Measurements from ENCODE around the gene SNX32. TPM values are rescaled to one million over a fixed set of nuclear protein-coding genes. Genes with fewer than 3 reads are reported as not detected.

SNX32 gene
- total and polyA plus RNA-seq, 2 of the 13 experiments (the other 11 are each of a cell fraction or from before 2014, with no cell fraction given): 0.09 to 0.34 TPM

DNA sequence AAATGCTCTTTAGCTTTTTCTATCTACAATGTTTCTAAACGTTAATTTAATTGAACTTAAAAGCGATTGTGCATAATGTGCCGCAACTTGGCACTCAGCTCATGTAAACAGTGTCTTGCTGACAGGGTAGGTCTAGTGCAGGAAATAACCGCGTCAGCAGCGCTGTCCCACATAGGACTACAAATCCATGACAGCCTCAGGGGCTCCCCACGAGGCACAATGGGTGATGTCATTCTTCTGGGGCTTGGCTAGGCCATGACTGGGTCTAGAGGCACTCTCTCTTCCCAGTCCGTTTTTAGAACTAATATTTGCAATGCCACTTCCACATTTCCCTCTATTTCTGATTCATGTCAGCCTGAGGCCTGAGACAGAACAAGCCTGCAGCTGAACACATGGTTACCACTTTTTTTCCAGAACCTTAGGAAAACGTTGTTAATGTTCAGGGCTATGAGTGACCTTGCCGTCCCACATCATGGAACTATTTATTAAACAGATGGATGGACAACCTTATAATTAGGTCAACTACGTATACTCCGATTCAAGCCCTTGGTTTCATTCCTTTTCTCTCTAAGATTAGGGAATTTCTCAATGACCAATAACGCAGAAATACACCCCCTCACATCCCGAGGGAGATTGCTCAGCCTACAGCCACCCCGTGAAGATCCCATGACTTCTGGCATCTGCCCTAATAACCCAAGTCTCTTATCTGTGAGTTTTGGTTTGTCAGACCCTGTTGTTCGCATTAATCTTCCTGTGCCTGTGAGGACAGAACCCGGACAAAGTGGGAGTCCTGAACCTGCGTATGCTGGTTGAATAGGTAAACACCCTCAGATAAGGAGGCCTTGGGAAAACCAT, 19.4 kb upstream of the SNX32 start:
- H3K4me2 ChIP-seq (ENCODE audit: low read depth, low read length): no peak overlapping the region
- no peak overlapping the region for H3K9ac ChIP-seq (ENCODE audit: insufficient read depth, low read depth, low read length)
- H3K27ac ChIP-seq (ENCODE audit: extremely low read length, insufficient read depth, low read length): no peak overlapping the region
- no peak overlapping the region for H2AFZ ChIP-seq (ENCODE audit: low read length)
- POLR2A ChIA-PET: no interaction called here
- H3K36me3 ChIP-seq (replicated peaks in 1 of 2; ENCODE audit: control insufficient read depth in 1 of 2, insufficient read depth in 2 of 2, low read length in 2 of 2): no peaks in the 10 kb centered on the region
- FAIRE-seq (no peak), ATAC-seq (no peak), DNase-seq (ENCODE audit: low spot score) (no peak)
- H3K79me2 ChIP-seq (ENCODE audit: insufficient read depth, low read length): no peaks in the 10 kb centered on the region
- H3K9me3 ChIP-seq (ENCODE audit: low read length): no peaks in the 10 kb centered on the region
- BruUV-seq (replicated peaks): no TSS peak
- in situ Hi-C loops (cut with HindIII; ENCODE audit: extremely low pct_ligation_motif_present, low pct_unique_long_range_greater_than_20kb) (loop anchor here (10.0 kb wide), 1 partner anchor 100 kb away; the partner anchor contains the start of gene KAT5), intact Hi-C loops (cut with micrococcal nuclease; ENCODE audit: unreplicated experiment) (no loop called here)
- H3K4me3 ChIP-seq (replicated peaks in 1 of 3; ENCODE audit: insufficient read depth in 1 of 3, low read depth in 2 of 3, low read length in 3 of 3): no peak overlapping the region
- no peaks in the 10 kb centered on the region for H4K20me1 ChIP-seq (ENCODE audit: insufficient read depth, low read length)
- peaks cover 3 to 37% of the 10 kb centered on the region in 2 experiments; a peak in 3 of 5 replicates for H3K27me3 ChIP-seq (ENCODE audit: control insufficient read depth in 1 of 2, insufficient read depth in 2 of 2, low read length in 2 of 2)
- 61% methylated on average over 17 of the region's 18 CpGs for WGBS (ENCODE audit: low lambda C conversion rate)
- no peak for TF ChIP-seq NFRKB (IDR thresholded peaks at IDR 0.05)
- no peak for TF ChIP-seq ZNF891 (CRISPR knock-in tag; IDR thresholded peaks at IDR 0.05)
- no peak for TF ChIP-seq DNMT3B (CRISPR knock-in tag; conservative IDR thresholded peaks at IDR 0.05)
- TF ChIP-seq ZIK1 (CRISPR knock-in tag; IDR thresholded peaks at IDR 0.05; ENCODE audit: borderline replicate concordance, low read depth): no peak
- no peak for TF ChIP-seq KMT2B (CRISPR knock-in tag; IDR thresholded peaks at IDR 0.05)
- TF ChIP-seq SALL2 (CRISPR knock-in tag; IDR thresholded peaks at IDR 0.05): no peak
- TF ChIP-seq ATF7 (IDR thresholded peaks at IDR 0.05): peak; percentile 42; the same call in 1 of the 2 replicates
- TF ChIP-seq ATF7 (CRISPR knock-in tag; IDR thresholded peaks at IDR 0.05): no peak
- TF ChIP-seq HOXA9 (CRISPR knock-in tag; IDR thresholded peaks at IDR 0.05; ENCODE audit: borderline replicate concordance): no peak
- H3K4me1 ChIP-seq (ENCODE audit: insufficient read depth, low read length): peaks cover 15% of the 10 kb centered on the region
- CTCF ChIA-PET (ENCODE audit: low intra/inter-chr PET ratio, low total read pairs): no interaction called here
